MM.1S (cell line): ENCODE results near the gene PTPN18.

Experiments used
- EZH2phosphoT487 ChIP-seq: fragments of 300-600 bp; sonication (generic); IDR thresholded peaks from 2 replicates; pipeline ENCODE4 v1.6.1; 2018; ENCODE audit warnings: antibody characterized with exemption, low read length
- TF ChIP-seq, protein P1 (sequence below): fragments of 300-600 bp; sonication (generic); IDR thresholded peaks from 2 replicates; pipeline ENCODE4 v1.5.1; 2016; ENCODE audit warnings: antibody characterized with exemption, low read length, mixed read lengths

DNA sequence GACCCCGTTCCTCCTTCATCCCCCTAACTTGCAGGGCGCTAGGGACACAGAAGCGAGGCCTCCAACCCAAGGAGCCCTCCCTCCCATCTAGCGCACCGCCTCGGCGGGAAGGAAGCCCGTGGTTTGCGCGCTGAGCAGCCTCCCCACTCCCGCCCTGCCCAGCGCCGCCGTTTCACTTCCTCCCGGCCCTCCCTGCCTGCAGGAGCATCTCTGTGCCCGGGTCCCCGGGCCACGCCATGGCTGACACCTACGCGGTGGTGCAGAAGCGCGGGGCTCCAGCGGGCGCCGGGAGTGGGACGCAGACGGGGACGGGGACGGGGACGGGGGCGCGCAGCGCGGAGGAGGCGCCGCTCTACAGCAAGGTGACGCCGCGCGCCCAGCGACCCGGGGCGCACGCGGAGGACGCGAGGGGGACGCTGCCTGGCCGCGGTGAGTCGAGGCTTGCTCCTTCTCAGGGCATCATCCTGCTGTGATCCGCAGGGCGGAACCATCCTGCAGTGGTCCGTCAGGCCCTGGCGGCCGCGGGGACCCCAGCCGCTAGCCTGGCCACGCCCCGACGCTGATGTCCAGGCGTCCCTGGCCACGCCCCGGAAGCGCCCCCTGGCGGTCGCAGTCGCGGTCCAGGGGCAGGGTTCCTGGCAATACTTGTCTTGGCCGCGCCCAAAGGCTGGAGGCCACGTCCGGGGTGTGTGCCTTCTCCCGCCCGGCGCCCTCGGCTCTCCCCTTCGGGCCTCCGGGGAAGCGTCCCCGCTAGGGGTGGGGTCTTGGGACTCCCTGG, 16.4 kb downstream of the PTPN18 start:
- TF ChIP-seq, protein P1, sequence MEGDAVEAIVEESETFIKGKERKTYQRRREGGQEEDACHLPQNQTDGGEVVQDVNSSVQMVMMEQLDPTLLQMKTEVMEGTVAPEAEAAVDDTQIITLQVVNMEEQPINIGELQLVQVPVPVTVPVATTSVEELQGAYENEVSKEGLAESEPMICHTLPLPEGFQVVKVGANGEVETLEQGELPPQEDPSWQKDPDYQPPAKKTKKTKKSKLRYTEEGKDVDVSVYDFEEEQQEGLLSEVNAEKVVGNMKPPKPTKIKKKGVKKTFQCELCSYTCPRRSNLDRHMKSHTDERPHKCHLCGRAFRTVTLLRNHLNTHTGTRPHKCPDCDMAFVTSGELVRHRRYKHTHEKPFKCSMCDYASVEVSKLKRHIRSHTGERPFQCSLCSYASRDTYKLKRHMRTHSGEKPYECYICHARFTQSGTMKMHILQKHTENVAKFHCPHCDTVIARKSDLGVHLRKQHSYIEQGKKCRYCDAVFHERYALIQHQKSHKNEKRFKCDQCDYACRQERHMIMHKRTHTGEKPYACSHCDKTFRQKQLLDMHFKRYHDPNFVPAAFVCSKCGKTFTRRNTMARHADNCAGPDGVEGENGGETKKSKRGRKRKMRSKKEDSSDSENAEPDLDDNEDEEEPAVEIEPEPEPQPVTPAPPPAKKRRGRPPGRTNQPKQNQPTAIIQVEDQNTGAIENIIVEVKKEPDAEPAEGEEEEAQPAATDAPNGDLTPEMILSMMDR = peak; percentile 74
- TF ChIP-seq EZH2phosphoT487 = no peak
